ENCODE measurements around the gene AGT.

AGT gene

DNA sequence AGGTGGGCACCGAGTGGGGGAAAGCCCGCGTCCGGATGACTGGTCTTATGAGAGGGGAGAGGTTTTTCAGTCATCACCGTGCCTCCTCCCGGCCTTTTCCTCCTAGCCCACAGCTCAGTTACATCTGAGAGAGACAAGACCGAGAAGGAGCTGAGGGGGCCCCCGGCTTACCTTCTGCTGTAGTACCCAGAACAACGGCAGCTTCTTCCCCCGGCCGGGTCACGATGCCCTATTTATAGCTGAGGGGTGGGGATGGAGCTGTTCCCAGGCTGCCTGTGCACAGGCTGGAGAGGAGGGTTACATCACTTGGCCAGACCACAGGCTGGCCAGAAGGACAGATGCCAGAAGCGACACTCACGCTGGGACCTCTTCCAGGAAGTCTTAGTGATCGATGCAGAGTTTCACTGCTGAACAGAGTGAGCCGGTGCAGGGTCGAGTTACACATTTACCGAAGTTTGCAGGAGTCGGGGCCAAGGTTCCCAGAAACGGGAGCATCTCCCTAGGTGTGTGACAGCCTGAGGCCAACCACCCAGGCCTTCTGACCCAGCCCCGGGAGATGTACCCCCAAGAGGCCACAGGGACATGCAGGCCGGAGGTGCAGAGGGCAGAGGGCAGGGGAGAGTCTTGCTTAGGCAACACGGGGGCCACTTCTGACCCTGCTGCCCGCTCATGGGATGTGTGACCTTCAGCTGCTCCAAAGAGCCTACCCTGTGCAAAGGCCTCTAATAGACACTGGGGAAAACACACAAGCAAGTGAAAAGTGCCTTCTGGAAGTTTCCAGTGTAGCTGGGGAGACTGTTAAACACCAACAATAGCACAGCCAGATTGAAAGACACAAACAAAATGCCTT, at the start of gene AGT:
TSS of gene AGT (minus strand) at position 208 of the 850 bp plus-strand sequence. CDS start 3,299 bp downstream, outside the sequence.
- DNase-seq, result no peak

GRCh38 chr1:230761443-230762167, 47.7 kb upstream of the AGT start:
- no peak for DNase-seq

GRCh38 chr1:230760360-230760827, 46.5 kb upstream of the AGT start:
- DNase-seq, result no peak

GRCh38 chr1:230759369-230760065, 45.6 kb upstream of the AGT start:
- DNase-seq, result no peak

DNA sequence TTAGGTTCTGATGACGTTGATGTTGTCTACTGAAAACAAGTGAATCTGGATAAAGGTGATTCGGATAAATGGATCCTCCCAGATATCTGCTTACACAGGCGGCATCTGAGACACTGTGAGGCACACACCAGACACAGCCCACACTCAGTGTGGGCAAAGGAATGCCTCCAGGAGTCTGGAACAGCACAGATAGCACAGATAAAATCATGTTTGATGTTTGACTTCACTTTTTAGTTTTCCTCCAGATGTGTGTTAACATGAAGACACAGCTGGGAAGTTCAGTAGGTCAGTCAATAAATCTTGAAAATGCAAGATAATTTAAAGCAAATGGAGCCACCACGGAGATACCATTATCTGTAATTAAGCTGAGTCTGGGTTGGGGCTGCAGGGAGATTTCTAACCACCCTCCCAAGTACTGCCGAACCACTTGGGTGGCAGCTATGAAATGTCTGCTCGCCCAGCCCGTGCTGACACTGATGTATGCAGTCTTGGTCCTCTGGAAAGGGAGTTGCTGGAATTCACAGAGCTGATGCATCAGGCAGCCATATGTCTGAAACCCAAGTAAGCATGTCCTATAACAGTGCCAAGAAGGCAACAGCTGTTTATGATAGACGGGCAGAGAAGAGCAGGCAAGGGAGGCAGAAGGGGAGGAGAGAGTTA, 44.9 kb upstream of the AGT start:
- DNase-seq, result no peak

DNA sequence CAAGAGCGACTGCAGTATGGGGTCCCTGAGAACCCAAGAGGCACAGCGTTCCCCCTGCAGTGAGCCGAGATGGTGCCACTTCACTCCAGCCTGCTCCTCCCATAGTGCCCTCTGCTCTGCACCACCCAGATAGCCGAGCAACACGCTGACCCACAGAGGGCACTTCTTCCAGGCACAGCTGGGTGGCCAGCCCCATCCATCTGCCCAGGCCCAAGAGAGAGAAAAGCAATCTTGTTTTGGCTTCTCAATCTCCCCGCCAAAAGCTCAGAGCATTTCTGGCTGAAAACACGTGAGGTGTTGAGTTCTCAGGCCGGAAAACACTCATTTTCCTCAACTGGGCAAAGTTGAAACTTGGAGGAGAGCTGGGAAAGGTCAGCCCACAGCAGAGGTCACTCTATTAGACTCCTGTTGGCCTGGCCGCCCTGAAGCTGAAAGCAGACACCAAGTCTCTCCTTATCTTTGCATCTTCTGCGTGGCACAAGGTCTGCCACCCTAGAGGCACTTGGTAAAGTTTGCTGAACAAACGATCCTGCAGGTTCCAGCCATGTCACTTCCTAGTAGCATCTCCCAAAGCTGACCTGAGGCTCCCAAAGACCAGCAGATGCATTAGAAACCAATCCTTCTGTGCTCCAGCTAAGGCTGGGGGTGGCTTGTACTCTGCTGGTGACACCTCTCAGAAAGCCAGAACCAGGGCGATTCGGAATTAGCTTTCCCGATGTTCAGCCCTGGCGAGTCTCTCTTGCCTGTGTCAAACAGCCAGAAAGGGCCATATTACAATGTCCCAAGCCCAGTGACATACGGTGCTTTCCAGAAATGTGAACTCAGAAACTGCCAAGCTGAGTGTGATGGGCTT, 44.2 kb upstream of the AGT start:
- DNase-seq, result no peak

DNA sequence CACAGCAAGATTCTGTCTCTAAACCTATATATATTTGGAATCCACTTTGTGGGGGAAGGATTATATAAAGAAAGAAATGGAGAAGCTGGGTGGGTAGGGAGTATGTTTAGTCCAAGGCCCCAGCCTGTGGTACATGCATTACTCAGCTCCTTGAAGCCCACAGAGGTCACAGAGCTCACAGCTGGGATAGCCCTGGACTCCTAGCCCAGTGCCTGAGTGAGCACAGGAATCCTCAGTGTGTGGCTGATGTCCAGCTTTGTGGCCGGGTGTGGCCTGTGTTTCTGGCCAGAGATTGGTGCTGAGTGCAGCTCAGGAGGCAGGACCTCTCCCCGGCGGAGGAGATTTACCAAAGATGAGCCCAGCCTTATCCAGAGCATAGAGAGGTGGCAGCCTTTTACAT, 40.9 kb upstream of the AGT start:
- no peak for DNase-seq

DNA sequence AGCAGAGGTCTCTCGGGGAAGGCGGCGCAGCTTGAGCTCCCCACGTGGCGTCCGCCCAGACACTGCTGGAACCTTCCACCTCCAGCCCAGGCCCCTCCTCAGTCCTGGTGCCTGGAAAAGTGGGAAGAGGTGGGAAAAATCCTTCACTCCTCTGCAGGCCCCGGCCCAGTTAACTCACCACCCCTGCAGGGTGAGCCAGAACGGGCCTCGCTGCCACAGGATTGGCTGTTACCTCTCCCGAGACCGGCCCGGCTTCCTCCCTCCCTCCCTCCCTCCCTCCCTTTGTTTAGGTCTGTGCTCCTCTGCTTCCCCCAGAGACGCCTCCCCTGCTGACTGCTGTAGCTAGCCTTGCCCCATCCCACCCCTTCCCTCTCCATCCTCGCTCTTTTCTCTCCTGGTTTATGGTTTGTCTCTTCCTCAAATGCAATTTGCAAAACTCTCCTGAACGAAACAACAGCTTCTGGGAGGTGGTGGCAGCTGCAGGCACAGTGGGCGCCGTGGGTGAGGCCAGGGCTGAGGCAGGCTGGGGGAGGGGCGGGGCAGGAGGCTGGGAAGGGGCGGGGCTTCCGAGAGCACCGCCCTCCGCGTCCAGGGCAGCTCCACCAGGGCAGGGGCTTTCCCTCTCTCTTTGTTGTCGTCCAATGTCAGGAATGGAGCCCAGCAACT, 39.8 kb upstream of the AGT start:
- DNase-seq, result peak; percentile 66

DNA sequence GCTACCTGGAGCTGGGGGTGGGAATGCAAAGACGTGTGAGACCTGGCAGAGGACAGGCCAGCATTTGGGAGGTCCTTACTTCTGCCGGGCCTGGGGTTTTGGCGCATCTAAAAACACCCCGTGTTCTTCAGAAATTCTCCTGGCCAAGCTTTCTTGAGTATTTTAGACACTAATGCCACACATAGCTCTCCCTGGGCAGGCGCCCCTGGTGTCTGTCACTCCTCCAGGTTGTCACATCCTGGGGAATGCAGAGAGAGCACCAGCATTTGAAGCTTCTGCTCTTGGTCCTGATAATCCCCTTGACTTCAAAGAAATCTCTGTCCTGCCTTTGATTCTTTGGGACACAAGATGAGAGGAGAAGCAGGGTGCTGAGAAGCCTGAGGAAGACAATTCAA, 39.3 kb upstream of the AGT start:
- no peak for DNase-seq

GRCh38 chr1:230752407-230752806, 38.5 kb upstream of the AGT start:
- DNase-seq, result no peak

DNA sequence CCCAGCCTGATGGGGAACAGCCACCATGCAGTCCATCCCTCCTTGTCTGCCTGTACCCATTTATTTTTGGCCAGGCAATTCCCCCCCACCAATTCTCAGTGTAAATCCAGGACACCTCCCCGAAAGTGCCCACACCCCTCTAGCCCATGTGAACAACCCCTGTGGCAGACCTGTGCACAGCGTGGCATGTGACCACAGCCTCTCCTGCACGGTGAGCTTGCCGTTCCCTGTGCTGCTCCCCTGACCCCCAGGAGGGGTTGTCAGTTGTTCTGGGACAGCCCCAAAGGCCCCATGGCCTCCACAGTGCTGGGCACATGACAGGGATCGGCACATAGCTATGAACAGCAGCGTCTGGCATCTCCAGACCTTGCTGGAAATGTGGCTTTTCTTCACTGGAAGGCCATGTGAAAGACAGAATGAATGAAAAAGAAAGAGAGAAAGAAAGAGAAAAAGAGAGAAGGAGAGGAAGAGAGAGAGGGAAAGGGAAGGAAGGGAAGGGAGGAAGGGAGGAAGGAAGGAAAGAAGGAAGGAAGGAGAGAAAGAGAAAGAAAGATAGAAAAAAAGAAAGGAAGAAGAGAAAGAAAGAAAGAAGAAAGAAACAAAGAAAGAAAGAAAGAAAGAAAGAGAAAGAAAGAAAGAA, 37.2 kb upstream of the AGT start:
- no peak for DNase-seq

DNA sequence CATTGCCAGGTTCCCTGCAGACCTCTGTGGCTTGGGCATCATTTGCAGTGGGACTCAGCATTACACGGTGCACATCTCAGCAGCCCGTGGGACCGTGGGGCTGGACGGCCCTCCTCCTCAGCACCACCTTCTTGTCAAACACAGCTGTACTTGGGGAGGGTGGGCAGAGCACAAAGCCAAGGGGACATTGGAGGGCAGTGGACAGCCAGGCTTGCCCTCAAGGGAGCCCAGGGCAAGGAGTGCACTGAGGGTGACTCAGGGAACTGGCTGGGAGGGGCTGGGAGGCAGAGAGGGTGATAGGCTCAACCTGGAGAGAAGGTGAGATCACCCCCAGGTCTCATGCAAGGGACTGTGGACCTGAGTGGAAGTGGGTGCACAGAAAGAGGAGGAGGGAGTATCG, 36.7 kb upstream of the AGT start:
- no peak for DNase-seq

DNA sequence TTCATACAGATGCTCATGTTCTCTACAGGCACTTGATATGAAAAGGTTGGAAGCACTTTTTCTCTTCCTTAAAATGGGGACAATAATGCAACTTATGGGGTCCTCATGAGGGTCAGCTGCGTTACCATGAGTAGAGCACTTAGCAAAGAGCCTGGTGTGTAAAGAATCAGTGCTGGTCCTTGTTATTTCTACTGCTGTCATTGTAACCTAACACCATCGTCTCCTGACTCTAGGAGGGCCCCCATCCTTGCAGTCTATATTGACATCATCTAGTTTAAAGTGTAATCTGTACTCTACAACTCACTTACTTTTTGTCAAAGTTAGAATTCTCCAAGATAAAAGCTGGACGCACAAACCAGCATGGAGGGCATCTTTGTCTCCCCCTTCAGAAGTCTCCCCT, 35.7 kb upstream of the AGT start:
- DNase-seq, result no peak

- no peak for DNase-seq
These were observed 35.2 kb upstream of the AGT start for GRCh38 chr1:230749150-230749549.

GRCh38 chr1:230747890-230748800, 34.2 kb upstream of the AGT start:
- DNase-seq, result no peak

DNA sequence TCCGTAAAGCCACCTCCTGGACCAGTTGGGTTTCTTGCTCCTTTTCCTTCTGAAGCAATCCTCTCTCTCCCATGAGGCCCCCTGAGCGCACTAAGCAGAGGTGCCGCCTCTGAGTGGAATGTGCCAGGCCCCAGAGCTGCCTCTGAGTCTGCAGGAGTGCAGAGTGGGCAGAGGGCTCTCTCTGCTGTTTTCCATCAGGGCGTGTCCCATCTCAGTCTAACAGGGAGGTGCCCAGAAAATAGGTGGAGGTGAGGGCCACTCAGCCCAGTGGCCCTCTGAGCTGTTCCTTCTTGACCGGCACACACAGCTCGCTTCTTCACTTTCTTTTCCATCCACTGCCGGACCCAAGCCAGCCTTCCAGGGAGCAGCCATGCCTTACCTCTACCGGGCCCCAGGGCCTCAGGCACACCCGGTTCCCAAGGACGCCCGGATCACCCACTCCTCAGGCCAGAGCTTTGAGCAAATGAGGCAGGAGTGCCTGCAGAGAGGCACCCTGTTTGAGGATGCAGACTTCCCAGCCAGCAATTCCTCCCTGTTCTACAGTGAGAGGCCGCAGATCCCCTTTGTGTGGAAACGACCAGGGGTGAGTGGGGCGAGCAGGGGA, 33.3 kb upstream of the AGT start, which contains the start of gene CAPN9:
TSS of gene CAPN9 (plus strand) at position 262 of the 604 bp plus-strand sequence. CDS start at position 371, 109 bp downstream.
- no peak for DNase-seq

- no peak for DNase-seq
These were observed 32.7 kb upstream of the AGT start for GRCh38 chr1:230746617-230747016.

DNA sequence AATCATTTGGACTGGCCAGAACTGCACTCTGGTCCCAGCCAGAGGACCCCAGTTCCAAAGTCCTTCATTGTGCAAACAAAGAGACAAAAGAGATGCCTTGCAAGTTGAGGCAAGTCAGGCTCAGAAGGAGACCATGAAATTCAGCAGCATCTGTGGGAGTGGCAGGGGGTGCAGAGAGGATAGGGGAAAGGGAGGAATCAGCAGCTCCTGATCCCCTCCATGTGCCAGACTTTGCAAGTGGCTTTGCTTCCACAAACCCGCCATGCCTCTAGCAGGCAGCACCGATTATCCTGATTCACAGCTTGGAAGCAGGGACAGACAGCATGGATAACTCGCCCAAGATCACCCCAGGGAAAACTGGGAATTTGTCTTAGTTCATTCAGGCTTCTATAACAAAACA, 31.1 kb upstream of the AGT start:
- no peak for DNase-seq

GRCh38 chr1:230744382-230744781, 30.5 kb upstream of the AGT start:
- DNase-seq, result no peak

Measured in NCI-H1048 (cell line).